ENCODE data around the gene NOTCH2. TPM values are rescaled to one million over a fixed set of nuclear protein-coding genes. Genes with fewer than 3 reads are reported as not detected.
"Not testable (repeated sequence)": the region's sequence is repeated elsewhere in the genome, so short reads cannot be mapped to it uniquely, and the experiment has no call there.

Gene NOTCH2
- total RNA-seq, 1 experiment from 2014 or later, result 55.7 TPM

DNA sequence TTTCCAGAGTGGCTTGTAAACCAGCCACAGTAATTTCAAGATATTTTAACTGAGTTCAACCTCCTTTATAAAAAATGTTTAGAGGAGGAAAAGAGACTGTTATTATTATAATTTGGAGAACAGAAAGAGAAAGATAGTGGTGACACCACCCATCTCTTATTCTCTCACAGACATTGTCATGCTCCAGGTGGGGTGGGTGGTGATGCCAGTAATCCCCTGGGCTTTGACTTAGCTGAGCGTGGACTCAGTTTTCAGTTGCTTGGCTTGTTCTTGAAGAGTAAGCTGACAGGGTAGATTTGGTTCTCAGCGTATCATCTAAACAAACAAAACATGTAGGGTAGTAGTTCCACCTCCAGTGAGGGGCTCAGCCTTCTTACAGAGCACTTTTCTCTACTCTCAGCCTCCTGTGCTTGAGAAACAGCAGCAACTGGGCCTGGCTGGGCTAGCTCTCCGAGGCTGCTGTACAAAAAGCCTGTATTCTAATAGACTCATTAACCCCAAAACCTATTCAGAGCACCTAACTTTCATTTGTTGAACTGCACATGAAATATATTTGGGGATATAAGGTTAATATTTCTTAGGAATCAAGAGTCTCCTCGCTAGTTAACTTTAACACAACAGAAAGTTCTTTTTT is 24.2 kb upstream of the NOTCH2 start:
- BruUV-seq (replicated peaks); H3K27ac ChIP-seq (ENCODE audit: low read depth, low read length, poor library complexity, severe bottlenecking); DNase-seq (ENCODE audit: low spot score); H3K36me3 ChIP-seq (ENCODE audit: insufficient read depth, low read length, poor library complexity, severe bottlenecking); CTCF ChIA-PET; intact Hi-C loops (cut with micrococcal nuclease; ENCODE audit: unreplicated experiment); H3K27me3 ChIP-seq (replicated peaks; ENCODE audit: insufficient read depth, low read depth, low read length, poor library complexity); H3K4me1 ChIP-seq (ENCODE audit: insufficient read depth, low read length, poor library complexity, severe bottlenecking); H3K9me3 ChIP-seq (ENCODE audit: low read depth, low read length, poor library complexity, severe bottlenecking); POLR2A ChIA-PET (ENCODE audit: low non-redundant PET); H3K4me3 ChIP-seq (ENCODE audit: low read depth, low read length, poor library complexity, severe bottlenecking): not testable (repeated sequence)

DNA sequence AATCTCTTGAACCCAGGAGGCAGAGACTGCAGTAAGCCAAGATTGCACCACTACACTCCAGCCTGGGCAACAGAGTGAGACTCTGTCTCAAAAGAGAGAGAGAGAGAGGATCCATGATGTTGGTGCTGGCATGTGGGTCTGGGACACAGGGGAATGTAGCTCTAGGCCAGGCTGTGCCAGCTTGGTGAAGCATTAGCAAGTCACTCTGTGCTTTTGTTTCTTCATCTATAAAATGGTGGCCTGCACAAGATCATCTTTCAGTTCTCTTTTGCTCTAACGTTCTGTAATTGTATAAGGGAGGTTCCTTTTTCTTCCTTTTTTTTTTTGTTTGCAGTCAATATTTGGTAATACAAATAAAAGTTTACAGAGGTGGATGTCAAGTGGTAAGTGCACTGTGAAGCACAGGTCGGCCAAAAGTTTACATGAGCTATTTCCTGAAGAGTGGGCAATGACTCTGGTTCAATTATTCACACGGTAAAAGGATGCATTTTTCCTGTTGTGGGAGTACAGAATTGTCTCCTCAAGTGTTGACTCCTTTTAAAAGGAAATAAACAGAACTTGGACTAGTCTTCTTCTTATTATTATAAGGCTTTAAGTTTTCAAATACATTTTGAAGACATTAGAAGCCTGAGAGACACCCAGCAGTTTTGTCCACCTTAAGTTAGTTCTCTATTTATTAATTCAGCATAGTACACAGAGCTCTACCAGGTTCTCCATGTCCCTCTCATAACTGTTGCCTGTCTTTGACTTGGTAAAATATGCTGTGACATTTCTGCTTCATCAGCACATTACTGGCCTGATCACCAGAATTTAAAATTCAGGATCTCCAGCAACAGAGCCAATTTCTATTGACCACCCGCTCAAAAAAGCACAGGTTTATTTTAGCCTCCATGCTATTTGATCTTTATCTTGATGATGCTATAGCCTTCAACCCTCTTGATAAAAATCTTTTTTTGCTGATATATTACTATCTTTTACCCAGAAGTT is 23.1 kb upstream of the NOTCH2 start:
- H3K4me1 ChIP-seq (ENCODE audit: insufficient read depth, low read length, poor library complexity, severe bottlenecking); CTCF ChIA-PET; H3K27ac ChIP-seq (ENCODE audit: low read depth, low read length, poor library complexity, severe bottlenecking); H3K9me3 ChIP-seq (ENCODE audit: low read depth, low read length, poor library complexity, severe bottlenecking); BruUV-seq (replicated peaks); H3K4me3 ChIP-seq (ENCODE audit: low read depth, low read length, poor library complexity, severe bottlenecking); H3K27me3 ChIP-seq (replicated peaks; ENCODE audit: insufficient read depth, low read depth, low read length, poor library complexity); intact Hi-C loops (cut with micrococcal nuclease; ENCODE audit: unreplicated experiment); POLR2A ChIA-PET (ENCODE audit: low non-redundant PET); DNase-seq (ENCODE audit: low spot score); H3K36me3 ChIP-seq (ENCODE audit: insufficient read depth, low read length, poor library complexity, severe bottlenecking): not testable (repeated sequence)

DNA sequence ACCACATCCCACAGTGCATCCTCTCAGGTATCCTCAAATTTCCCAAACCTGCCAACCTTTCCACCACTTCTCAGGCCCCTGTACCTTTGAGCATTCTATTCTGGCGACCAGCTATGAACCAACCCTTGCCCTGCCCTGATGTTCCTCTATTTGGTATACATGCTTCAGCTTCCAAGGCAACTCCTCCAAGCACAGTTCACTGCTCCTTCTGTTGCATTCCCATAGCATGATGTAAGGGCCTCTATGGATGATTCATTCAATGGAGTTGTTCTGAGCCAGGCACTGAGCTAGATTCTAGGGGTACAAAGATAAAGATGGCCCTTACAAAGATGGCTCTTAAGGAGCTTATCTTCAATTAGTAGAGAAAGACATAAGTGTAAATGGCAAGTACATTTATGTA is 21.4 kb upstream of the NOTCH2 start:
- POLR2A ChIA-PET (ENCODE audit: low non-redundant PET); H3K9me3 ChIP-seq (ENCODE audit: low read depth, low read length, poor library complexity, severe bottlenecking); BruUV-seq (replicated peaks); H3K4me1 ChIP-seq (ENCODE audit: insufficient read depth, low read length, poor library complexity, severe bottlenecking); CTCF ChIA-PET; H3K27me3 ChIP-seq (replicated peaks; ENCODE audit: insufficient read depth, low read depth, low read length, poor library complexity); DNase-seq (ENCODE audit: low spot score); H3K4me3 ChIP-seq (ENCODE audit: low read depth, low read length, poor library complexity, severe bottlenecking); H3K36me3 ChIP-seq (ENCODE audit: insufficient read depth, low read length, poor library complexity, severe bottlenecking); H3K27ac ChIP-seq (ENCODE audit: low read depth, low read length, poor library complexity, severe bottlenecking); intact Hi-C loops (cut with micrococcal nuclease; ENCODE audit: unreplicated experiment): not testable (repeated sequence)

DNA sequence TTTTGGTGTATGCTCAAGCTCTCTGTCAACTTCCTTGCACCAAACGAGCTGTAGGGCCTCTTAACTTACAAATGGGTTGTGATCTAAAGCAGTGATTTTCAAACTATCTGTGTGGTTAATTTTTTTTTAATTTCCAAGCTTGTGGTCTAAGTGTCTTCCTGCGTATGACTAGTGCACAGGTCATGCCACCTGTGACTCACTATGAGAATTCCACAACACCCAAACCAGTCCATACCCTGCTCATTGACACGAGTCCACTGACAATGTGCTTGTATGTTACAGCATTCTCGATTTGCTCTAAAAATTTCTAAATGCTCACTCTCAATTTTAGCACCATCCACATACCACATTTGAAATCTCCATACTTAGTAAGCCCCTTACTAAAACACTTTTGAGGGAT is 18.5 kb upstream of the NOTCH2 start:
- H3K4me1 ChIP-seq (ENCODE audit: insufficient read depth, low read length, poor library complexity, severe bottlenecking); intact Hi-C loops (cut with micrococcal nuclease; ENCODE audit: unreplicated experiment); H3K36me3 ChIP-seq (ENCODE audit: insufficient read depth, low read length, poor library complexity, severe bottlenecking); H3K27ac ChIP-seq (ENCODE audit: low read depth, low read length, poor library complexity, severe bottlenecking); POLR2A ChIA-PET (ENCODE audit: low non-redundant PET); CTCF ChIA-PET; H3K27me3 ChIP-seq (replicated peaks; ENCODE audit: insufficient read depth, low read depth, low read length, poor library complexity); DNase-seq (ENCODE audit: low spot score); BruUV-seq (replicated peaks); H3K4me3 ChIP-seq (ENCODE audit: low read depth, low read length, poor library complexity, severe bottlenecking); H3K9me3 ChIP-seq (ENCODE audit: low read depth, low read length, poor library complexity, severe bottlenecking): not testable (repeated sequence)

DNA sequence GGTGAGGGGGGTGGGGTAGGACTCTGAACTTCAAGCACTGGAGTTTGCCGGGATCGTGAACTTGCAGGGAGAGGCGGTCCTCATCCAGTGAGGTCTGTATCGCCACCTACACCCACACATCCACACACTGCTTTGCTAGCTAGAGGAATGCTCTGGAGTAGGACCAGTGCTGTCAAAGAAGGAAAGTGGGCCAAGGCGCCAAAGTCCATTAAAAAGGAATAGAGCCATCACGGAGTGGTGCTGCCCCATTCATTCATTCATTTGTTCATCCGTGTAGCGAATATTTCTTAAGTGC is 405 bp upstream of the NOTCH2 start:
- H3K27me3 ChIP-seq (replicated peaks; ENCODE audit: insufficient read depth, low read depth, low read length, poor library complexity); H3K4me3 ChIP-seq (ENCODE audit: low read depth, low read length, poor library complexity, severe bottlenecking); CTCF ChIA-PET; H3K4me1 ChIP-seq (ENCODE audit: insufficient read depth, low read length, poor library complexity, severe bottlenecking); DNase-seq (ENCODE audit: low spot score); POLR2A ChIA-PET (ENCODE audit: low non-redundant PET); intact Hi-C loops (cut with micrococcal nuclease; ENCODE audit: unreplicated experiment); BruUV-seq (replicated peaks); H3K27ac ChIP-seq (ENCODE audit: low read depth, low read length, poor library complexity, severe bottlenecking); H3K36me3 ChIP-seq (ENCODE audit: insufficient read depth, low read length, poor library complexity, severe bottlenecking); H3K9me3 ChIP-seq (ENCODE audit: low read depth, low read length, poor library complexity, severe bottlenecking): not testable (repeated sequence)

DNA sequence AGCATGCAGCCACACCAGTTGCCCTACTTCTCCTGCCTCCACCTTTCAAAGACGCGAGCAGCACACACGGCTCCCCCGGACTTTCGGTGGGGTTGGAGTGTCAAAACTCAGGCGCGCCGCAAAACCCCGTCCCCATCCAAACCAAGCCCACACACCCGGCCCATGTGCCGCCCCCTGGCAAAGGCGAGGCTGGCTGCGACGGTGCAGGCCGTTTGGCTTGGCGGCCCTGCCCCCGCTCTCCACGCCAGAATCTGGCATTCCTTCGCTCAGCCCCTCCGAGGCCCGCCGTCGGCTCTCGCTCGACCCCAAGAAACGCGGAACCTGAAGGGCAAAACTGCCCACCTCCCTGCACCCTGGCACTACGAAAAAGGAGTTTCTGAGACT is 787 bp downstream of the NOTCH2 start:
- intact Hi-C loops (cut with micrococcal nuclease; ENCODE audit: unreplicated experiment); H3K36me3 ChIP-seq (ENCODE audit: insufficient read depth, low read length, poor library complexity, severe bottlenecking); CTCF ChIA-PET; POLR2A ChIA-PET (ENCODE audit: low non-redundant PET); H3K9me3 ChIP-seq (ENCODE audit: low read depth, low read length, poor library complexity, severe bottlenecking); DNase-seq (ENCODE audit: low spot score); H3K4me1 ChIP-seq (ENCODE audit: insufficient read depth, low read length, poor library complexity, severe bottlenecking); BruUV-seq (replicated peaks); H3K27me3 ChIP-seq (replicated peaks; ENCODE audit: insufficient read depth, low read depth, low read length, poor library complexity); H3K27ac ChIP-seq (ENCODE audit: low read depth, low read length, poor library complexity, severe bottlenecking): not testable (repeated sequence)
- peak overlapping the region; percentile 48 for H3K4me3 ChIP-seq (ENCODE audit: low read depth, low read length, poor library complexity, severe bottlenecking)

DNA sequence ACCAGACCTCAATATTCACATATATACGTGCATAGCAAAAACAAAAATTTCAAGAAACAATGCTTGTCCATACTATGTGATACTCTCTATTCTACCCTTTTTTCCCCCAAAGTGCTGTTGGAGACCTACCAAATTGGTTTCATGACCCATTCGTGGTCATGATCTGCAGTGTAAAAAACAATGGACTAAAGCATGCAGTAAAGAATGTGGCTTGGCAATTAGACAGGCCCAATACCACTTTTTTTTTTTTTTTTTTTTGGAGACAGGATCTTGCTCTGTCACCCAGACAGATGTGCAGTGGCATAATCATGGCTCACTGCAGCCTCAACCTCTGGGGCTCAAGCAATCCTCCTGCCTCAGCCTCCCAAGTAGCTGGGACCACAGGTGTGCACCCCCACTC is 21.3 kb downstream of the NOTCH2 start:
- BruUV-seq (replicated peaks); intact Hi-C loops (cut with micrococcal nuclease; ENCODE audit: unreplicated experiment); H3K36me3 ChIP-seq (ENCODE audit: insufficient read depth, low read length, poor library complexity, severe bottlenecking); CTCF ChIA-PET; H3K9me3 ChIP-seq (ENCODE audit: low read depth, low read length, poor library complexity, severe bottlenecking); H3K27me3 ChIP-seq (replicated peaks; ENCODE audit: insufficient read depth, low read depth, low read length, poor library complexity); H3K27ac ChIP-seq (ENCODE audit: low read depth, low read length, poor library complexity, severe bottlenecking); H3K4me3 ChIP-seq (ENCODE audit: low read depth, low read length, poor library complexity, severe bottlenecking); DNase-seq (ENCODE audit: low spot score); POLR2A ChIA-PET (ENCODE audit: low non-redundant PET); H3K4me1 ChIP-seq (ENCODE audit: insufficient read depth, low read length, poor library complexity, severe bottlenecking): not testable (repeated sequence)

DNA sequence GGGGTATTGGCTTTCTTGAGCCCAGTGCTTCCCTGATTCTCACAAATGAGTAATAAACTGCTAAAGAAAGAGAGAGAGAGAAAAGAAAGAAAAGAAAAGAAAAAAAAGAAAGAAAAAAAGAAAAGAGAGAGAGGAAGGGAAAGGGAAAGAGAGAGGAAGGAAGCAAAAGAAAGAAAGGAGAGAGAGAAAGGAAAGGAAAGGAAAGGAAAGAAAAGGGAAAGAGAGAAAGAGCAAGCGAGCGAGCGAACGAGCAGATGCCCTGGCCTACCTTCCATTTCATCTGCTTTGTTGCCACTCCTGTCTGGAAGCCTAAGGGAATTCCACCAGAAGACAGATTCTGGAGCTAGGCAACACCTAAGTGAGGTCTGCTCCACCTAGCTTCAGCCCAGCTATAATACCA is 27.7 kb downstream of the NOTCH2 start:
- CTCF ChIA-PET; BruUV-seq (replicated peaks); intact Hi-C loops (cut with micrococcal nuclease; ENCODE audit: unreplicated experiment); H3K27ac ChIP-seq (ENCODE audit: low read depth, low read length, poor library complexity, severe bottlenecking); H3K4me3 ChIP-seq (ENCODE audit: low read depth, low read length, poor library complexity, severe bottlenecking); H3K4me1 ChIP-seq (ENCODE audit: insufficient read depth, low read length, poor library complexity, severe bottlenecking); H3K27me3 ChIP-seq (replicated peaks; ENCODE audit: insufficient read depth, low read depth, low read length, poor library complexity); H3K36me3 ChIP-seq (ENCODE audit: insufficient read depth, low read length, poor library complexity, severe bottlenecking); H3K9me3 ChIP-seq (ENCODE audit: low read depth, low read length, poor library complexity, severe bottlenecking); POLR2A ChIA-PET (ENCODE audit: low non-redundant PET); DNase-seq (ENCODE audit: low spot score): not testable (repeated sequence)
